Germinal center (tissue), 1 donor: ENCODE measurements around the gene BBS1.
"Not testable (repeated sequence)": the region's sequence is repeated elsewhere in the genome, so short reads cannot be mapped to it uniquely, and the experiment has no call there.

Experiments
- DNase-seq: peaks from one replicate; pipeline ENCODE4 v3.0.0; 2012; ENCODE audit warnings: mixed read lengths, low spot score

BBS1 gene

DNA sequence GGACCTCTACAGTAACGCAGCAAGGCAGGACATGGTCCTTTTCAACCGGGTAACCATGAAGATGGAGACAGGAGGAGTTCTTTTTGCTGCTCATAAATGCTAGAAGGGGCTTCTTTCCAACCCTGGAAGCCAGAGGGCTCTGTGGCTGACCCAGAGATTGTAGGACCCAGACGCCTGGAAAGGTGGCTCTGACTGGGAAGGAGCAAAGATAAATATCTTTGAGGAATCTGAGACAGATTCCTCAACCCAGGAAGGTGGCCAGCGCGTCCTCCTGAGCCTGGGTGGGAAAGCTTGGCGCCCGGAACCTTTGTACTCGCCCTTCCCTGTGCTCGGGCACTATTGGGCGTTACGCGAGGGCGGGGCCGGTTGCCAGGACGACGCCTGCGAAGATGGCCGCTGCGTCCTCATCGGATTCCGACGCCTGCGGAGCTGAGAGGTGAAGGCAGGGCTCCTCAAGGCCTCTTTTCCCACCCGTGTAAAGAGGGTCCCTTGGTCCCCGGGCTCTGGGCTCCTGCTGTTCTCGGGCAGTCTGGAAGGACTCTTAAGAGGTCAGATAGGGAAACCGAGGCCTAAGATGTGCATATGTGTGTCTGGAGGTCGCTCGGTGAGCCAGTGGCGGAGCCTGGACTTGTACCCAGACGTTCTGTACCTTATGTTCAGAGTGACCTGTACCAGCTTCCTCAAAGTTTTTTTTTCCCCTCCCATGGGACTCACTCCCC, at the start of gene BBS1:
TSS of gene BBS1 (plus strand) at position 365 of the 719 bp plus-strand sequence. CDS start at position 390, 25 bp downstream.
- DNase-seq = peak; percentile 86

DNA sequence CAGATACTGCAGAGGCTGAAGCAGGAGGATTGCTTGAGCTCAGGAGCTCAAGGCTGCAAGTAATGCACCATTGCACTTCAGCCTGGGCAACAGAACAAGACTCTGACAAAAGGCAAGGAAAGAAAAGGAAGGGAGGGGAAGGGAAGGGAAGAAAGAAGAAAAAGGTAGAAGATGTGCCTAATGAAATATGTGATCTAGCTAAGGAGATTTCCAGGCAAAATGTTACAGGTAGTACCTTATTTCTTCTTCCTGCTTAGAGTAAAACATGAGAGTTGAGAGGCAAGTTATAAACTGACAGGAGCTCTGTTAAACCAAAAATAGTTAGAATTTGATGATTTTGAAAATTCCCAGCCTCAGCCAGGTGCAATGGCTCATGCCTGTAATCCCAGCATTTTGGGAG, 48.4 kb upstream of the BBS1 start:
- no peak for DNase-seq

DNA sequence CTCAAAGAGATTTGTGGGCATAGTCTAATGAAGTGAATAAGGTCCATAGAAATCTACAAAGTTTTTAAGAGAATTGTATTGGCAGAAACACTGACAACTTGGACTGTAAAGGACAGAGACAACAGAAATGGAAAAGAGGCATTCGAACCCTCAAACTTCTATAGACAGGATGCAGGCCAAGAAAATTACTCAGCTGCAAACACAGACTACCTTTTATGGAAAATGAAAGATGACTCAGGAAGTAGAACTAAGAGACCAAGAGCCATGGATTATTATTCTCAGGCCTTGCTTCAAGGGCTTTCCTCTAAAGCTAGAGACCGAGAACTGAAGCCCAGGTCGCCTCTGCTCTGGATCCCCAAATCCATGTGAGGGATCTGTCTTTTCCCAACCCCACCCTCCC, 47.5 kb upstream of the BBS1 start:
- DNase-seq = no peak

DNA sequence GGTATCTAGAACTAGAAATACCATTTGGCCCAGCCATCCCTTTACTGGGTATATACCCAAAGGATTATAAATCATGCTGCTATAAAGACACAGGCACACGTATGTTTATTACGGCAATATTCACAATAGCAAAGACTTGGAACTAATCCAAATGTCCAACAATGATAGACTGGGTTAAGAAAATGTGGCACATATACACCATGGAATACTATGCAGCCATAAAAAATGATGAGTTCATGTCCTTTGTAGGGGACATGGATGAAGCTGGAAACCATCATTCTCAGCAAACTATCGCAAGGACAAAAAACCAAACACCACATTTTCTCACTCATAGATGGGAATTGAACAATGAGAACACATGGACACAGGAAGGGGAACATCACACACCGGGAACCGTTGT, 46.3 kb upstream of the BBS1 start:
- not testable (repeated sequence) for DNase-seq

DNA sequence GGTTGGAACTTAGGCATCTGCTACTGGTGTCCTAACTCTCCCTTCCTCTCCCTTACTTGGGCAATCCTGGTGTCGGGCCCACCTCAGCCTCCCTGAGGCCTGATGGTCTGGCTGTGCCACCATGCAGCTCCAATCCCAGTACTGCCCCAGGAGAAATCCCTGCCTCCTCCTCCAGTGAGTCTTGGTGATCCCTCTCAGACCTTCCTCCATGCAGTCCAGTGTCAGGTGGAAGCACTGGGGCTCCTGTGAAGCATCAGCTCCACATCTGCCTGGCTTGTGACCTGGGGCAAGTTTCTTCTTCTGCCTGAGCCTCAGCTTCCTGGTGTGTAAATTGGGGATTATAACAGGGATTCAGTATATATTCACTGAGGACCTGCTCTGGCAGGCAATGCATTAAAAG, 45.5 kb upstream of the BBS1 start:
- no peak for DNase-seq

DNA sequence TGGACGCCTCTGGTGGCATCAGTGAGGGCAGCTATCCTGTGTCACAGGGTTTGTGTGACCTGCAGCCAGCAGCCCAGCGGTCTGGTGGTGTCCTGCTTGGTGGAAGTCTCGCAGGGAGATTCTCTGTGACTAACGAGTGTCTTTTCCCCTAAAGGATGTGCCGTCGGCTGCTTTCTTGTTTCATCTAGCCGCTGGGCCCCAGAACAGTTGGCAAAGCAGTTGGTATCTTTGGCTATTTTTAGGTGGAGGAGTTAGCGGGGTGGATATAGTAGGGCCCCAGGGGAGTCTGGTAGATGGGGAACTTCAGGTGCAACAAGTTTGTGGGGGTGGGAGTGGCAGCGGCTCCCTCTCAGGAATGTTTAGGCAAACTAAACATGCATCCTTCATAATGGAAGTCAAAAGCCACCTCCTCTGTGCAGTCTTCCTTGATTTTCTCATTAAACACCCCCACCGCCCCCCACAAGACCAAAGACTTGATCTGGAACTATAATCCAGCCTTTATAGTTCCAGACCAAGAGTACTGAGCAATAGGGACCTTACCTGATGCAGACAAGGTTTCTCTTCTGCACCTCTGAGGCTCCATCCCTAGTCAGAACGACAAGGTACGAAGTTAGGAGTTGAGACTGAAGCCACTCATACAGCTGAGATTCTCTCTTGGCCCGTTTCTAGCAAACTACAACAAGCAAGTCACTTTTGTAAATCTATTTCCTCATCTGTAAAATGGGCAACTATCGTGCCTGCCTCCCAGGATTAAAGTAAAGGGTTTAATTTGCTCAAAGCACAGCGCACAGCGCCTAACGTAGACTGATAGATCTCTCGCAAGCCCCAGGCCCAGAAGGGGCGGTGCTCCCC, 44.8 kb upstream of the BBS1 start:
- peak; percentile 51 for DNase-seq

DNA sequence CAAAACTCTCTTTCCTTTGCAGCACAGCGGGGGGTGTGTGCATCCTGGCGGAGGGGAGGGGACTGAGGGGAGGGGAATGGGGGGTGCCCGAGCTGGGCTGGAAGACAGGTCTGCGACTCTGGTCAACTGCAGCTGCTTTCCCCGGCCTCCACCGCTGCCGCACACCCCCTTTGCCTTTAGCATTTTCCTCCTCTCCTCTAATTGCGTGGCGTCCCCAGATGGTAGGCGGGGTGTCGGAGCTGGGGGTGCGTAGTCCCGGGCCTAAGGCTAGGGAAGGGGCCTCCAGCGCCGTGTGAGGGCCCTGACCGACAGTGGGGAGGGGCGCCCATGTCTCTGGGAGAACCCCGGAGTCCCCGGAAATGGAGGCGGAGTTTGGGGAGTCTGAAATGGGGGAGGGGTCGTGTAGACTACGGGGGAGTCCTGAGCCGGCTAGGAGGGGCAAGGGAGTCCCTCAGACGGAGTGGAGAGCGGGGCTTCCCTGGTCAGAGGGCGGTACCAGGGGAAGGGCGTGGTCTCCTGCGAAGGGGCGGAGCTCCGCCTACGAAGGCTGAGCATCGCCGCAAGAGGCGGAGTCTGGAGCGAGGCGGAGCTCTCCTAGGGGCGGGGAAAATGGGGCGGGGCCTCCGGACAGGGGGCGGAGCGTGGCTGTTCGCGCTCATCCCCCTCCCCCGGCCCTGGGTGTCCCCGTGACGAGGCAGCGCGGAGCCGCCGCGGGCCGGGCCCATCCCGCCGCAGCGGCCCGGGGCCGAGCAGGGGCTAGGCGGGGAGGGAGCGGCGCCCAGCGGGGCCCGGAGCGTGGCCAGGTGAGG, 44.0 kb upstream of the BBS1 start, which contains the start of gene PELI3:
TSS of gene PELI3 (plus strand) at position 681 of the 809 bp plus-strand sequence. CDS start 1,224 bp downstream, outside the sequence.
- DNase-seq = peak; percentile 98

DNA sequence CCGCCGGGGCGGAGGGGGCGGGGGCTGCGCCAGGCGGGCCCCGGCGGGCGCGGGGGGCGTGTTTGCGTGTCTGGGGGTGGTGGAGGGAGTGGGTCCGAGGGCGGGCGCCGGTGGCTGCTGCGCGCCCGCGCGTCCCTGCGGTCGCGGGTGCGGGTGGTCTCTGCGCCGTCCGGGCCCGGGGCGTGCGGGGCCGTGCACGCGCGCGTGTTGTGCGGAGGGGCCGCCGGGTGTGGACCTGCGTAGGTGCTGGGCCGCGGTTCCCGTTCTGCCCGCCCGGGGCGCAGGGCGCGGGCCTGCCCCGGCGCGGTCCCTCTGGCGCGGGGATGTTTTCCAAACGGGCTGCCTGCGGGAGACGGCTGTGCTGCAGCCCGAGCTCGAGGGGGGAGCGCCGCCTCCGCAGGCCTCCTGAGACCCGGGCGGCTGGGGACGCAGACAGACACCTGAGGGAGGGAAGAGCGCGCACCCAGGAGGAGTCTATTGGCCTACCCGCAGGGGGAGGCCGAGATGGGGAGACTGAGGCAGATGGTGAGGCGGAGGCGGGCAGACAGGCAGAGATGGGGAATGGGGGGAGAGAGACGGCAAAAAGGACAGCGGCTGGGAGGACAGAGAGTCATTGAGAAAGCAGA, 43.3 kb upstream of the BBS1 start:
- peak; percentile 66 for DNase-seq

DNA sequence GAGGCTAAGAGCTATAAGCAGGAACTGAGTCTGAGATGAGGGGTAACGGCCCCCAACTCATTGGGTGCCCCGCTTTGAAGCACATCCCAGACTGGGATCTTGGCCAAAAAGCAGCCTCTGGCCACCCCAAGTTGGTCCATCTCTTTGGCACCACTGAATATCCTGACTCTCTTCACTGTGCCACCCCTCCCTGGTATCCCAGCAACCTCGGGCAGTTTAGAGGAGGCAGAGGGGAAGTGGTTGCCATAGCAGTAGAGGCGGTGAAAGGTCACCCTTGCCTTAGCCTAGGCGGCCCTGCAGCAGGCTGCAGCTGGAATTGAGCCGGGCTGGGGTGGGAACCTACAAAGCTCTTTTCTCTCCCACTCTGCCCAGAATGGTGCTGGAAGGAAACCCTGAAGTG, 42.7 kb upstream of the BBS1 start:
- DNase-seq = no peak

DNA sequence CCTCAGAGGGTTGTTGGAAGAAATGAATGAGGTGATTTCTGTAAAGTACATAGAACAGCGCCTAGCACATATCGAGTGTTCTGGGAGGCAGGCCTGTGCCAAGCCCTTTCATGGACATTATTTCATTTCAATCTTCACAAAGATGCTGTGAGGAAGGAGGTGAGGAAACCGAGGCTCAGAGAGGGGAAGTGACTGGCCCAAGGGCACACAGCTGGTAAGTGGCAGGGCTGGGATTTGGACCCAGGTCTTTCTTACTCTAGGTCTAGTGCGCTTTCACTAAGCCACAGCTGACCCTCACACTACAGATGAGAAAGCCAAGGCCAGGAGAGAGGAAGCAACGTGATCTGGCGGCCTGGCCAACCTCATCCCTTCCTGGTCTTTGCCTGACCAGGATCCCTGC, 41.7 kb upstream of the BBS1 start:
- no peak for DNase-seq

DNA sequence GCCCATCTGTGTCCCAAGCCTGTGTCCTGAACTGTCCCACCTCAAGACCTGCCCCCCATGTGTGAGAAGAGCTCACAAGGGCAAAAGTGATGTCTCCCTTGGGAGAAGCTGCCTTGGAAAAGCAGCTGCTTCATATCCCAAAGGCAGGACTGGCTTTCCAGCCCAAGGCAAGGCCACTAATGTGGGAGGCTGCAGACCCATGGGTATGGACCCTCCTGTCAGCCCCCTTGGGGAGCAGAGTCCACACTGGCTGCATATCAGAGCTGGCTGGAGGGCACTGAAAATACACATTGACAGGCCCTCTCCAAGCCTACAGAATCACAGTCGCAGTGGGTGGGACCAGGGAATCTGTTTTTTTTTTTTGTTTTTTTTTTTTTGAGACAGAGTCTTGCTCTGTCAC, 41.0 kb upstream of the BBS1 start:
- no peak for DNase-seq

DNA sequence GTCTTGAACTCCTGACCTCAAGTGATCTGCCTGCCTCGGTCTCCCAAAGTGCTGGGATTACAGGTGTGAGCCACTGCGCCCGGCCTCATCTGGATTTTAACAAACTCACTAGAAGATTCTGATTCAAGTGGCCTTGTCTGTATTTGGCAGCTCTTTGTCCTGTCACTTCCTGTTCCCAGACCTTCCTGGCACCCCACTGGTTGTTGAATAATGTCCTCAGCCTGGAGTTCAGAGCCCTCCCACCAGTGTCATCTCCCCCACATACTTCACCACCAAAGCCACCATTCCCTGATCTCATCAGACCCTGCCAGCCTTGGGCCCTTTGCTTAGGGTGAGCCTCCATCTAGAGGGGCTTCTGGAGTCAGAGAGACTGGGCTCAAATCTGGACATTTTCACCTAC, 40.4 kb upstream of the BBS1 start:
- no peak for DNase-seq

DNA sequence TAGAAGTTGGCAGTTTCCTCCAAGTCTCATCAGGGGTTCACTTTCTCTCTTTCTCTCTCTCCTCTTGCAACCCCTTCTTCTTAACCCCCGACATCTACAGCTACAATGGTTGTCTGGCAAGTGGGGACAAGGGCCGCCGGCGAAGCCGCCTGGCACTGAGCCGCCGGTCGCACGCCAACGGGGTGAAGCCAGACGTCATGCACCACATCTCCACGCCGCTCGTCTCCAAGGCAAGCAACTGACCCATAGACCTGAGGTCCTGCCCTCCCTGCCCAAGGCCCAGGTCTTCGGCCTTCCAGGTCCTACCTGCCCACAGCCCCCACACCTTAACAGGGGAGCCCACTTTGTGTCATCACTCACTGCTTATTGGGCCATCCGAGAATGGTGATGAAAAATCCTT, 39.3 kb upstream of the BBS1 start:
- no peak for DNase-seq

DNA sequence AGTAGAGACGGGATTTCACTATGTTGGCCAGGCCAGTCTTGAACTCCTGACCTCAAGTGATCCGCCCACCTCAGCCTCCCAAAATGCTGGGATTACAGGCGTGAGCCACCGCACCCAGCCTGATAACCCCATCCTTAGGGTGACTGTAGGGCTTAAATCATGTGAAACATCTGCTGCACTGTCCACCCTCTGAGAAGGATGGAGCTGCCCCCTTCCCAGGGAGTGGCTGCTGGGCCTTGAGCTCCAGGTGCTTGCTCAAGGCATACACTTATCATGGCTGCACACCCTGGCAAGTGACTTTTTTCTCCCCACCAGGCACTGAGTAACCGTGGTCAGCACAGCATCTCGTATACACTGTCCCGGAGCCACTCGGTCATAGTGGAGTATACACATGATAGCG, 38.4 kb upstream of the BBS1 start:
- no peak for DNase-seq

DNA sequence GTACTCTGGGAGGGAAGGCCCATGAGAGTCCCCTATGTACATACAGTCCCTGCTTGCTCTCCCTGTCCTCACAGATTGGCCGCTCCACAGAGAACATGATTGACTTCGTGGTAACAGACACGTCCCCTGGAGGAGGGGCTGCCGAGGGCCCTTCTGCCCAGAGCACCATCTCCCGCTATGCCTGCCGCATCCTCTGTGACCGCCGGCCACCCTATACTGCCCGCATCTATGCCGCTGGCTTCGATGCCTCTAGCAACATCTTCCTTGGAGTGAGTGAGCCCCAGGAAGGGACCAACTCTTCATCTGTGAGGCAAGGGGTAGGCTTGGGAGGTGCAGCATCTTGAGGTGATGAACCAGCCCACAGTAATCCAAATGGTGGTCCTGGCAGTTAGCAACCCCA, 37.3 kb upstream of the BBS1 start:
- no peak for DNase-seq

DNA sequence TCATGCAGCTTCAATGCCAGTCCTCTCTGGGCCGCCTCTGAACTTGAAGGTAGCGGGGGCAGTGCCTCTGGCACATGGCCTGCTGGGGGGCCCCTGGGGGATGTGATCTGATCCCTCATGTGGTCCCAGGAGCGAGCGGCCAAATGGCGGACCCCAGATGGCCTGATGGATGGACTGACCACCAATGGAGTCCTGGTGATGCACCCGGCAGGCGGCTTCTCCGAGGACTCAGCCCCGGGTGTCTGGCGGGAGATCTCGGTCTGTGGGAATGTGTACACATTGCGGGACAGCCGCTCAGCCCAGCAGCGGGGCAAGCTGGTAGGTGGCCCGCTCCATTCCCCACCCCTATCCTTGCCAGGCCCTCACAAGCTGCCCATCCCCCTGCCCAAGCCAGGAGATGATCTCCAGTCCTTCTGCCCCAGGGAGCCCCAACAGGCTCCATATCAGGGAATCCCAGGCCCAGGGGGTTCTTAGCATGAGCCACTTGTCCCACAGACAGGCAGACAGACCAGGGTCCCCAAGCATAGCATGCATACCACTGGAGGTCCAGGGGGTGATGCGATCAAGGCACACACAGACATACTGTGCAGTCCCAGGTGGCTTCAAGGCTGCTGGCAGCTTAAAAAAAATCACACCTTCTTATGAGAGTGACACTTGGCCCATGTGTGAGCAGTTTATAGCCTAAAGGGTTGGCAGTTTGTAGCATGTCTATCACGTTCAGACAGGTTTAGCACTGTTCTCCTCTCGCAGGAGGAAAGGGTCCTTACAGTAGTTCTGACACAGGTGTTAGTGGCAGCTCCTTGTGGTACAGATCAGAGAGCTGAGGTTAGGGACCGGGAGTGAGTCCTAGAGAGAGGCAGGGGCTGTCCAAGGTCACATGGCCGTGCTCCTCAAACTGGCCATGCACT, 36.6 kb upstream of the BBS1 start:
- DNase-seq = no peak

DNA sequence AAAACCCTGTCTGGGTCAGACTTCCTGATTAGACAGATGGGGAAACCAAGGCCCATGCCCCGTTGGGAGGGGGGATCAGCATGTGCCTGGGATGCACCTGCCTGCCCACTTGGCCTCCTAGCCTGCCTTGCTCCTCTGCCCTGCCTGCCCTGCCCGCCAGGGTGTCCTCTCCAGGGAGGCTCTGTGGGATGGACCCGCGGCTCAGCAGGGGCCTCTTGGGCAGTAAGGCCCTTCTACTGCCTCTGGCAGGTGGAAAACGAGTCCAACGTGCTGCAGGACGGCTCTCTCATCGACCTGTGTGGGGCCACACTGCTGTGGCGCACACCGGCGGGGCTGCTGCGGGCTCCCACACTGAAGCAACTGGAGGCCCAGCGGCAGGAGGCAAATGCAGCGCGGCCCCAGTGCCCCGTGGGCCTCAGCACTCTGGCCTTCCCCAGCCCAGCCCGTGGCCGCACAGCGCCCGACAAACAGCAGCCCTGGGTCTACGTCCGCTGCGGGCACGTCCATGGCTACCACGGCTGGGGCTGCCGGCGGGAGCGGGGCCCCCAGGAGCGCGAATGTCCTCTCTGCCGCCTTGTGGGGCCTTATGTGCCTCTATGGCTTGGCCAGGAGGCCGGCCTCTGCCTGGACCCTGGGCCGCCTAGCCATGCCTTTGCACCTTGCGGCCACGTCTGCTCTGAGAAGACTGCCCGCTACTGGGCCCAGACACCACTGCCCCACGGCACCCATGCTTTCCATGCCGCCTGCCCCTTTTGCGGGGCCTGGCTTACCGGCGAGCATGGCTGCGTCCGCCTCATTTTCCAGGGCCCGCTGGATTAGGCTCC, 34.9 kb upstream of the BBS1 start:
- DNase-seq = no peak

DNA sequence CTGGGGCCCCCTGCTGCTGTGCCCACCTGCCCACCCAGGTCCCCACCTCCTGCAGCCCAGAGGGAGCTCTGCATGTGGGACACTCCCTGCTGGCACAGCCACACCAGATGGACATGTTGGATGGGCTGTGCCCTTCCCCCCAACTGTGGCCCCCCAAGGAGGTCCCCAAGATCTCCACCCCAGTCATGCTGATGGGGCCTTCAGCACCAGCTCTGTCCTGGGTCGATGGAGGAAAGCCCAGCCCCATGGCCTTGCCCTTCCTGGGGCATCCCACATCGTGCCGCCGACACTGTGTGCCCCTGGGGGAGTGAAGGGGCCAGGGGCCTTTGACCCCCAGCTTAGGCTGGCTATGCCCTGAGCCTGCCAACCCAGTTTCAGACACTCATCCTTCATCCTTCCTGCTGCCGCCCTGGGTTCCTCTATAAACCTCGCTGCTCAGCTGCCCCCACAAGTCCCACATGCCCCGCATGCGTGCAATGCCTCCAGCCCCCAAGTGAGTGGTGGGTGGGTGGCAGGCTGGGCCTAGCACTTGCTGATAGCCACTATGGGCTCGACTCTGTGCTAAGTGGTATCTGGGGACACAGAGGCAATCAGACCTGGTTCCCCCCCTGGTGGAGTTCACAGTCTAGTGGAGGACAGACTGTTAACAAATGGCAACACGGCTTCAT, 34.1 kb upstream of the BBS1 start:
- DNase-seq = no peak

DNA sequence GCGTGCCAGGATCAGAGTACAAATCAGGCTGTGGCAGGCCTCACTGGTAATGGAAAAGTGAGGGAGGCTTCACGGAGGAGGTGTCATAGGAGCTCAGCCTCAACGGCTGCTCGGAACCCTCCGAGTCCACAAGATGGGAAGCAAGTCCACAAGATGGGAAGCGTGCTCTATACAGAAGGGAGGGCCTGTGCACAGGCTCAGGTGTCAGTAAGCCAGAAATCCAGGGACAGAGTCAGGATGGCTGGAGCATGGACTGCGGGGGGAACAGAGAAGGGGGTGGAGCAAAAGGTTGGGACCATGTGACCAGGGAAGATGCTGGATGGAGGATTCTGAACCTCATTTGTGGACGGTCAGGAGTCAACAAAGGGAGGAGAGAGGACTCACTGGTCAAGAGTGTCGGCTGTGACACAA, 33.6 kb upstream of the BBS1 start:
- DNase-seq = no peak
